IMR-90 (cell line): ENCODE data around the gene THEMIS2. TPM values are rescaled to one million over a fixed set of nuclear protein-coding genes. Genes with fewer than 3 reads are reported as not detected.

Source experiments
- ATAC-seq: fragments of 200-7000 bp; cut with Tn5 transposase; 2 replicates; pipeline ENCODE4 v1.9.1; 2020; ENCODE audit warnings: low read depth, mild to moderate bottlenecking, moderate library complexity
- BruUV-seq: library from RNA; stranded (reverse); fragments of 400-500 nt; replicated peaks from 2 replicates; lab custom pipeline; 2021; lab: Mats Ljungman, UMichigan
- CTCF ChIA-PET: fragments of 300-600 bp; formaldehyde crosslinking; extraction: SDS; loops from one replicate; lab custom pipeline; 2021; ENCODE audit warnings: antibody characterized with exemption; lab: Yijun Ruan, JAX
- POLR2A ChIA-PET: fragments of 300-600 bp; sonication (Branson Sonifier 250); formaldehyde crosslinking; loops from one replicate; lab custom pipeline; 2022; ENCODE audit warnings: antibody characterized with exemption; ENCODE audit not compliant: unreplicated experiment; lab: Charles Lee
- DNase-seq: peaks from one replicate; pipeline ENCODE4 v3.0.0; 2013
- H2AFZ ChIP-seq: replicated peaks from 2 replicates; pipeline ENCODE3; 2013; ENCODE audit warnings: low read length, mild to moderate bottlenecking; ENCODE audit not compliant: poor library complexity
- H2AK5ac ChIP-seq: 2 replicates; pipeline ENCODE4 v1.6.1; 2013; ENCODE audit warnings: low read depth, low read length, inconsistent platforms
- H2AK9ac ChIP-seq: replicated peaks from 2 replicates; pipeline ENCODE3; 2013; ENCODE audit warnings: mild to moderate bottlenecking, low read depth, low read length, moderate library complexity; ENCODE audit not compliant: poor library complexity
- H2BK120ac ChIP-seq: 2 replicates; pipeline ENCODE4 v1.6.1; 2013; ENCODE audit warnings: low read depth, low read length, inconsistent platforms
- H2BK15ac ChIP-seq: 3 replicates; pipeline ENCODE4 v1.6.1; 2013; ENCODE audit warnings: low read depth, low read length, inconsistent platforms
- H2BK20ac ChIP-seq: 2 replicates; pipeline ENCODE4 v1.6.1; 2013; ENCODE audit warnings: low read depth, mild to moderate bottlenecking, inconsistent platforms, low read length, moderate library complexity
- H2BK5ac ChIP-seq: 2 replicates; pipeline ENCODE4 v1.6.1; 2013; ENCODE audit warnings: mild to moderate bottlenecking, low read depth, low read length, inconsistent platforms; ENCODE audit not compliant: poor library complexity, severe bottlenecking
- H3K14ac ChIP-seq: replicated peaks from 2 replicates; pipeline ENCODE4 v1.6.1; 2013; ENCODE audit warnings: low read depth, low read length, inconsistent platforms
- H3K18ac ChIP-seq: 2 replicates; pipeline ENCODE4 v1.6.1; 2013; ENCODE audit warnings: low read depth, low read length, control low read depth
- H3K23ac ChIP-seq: 2 replicates; pipeline ENCODE4 v1.6.1; 2013; ENCODE audit warnings: low read depth, low read length, inconsistent platforms
- H3K27ac ChIP-seq: 2 replicates; pipeline ENCODE4 v1.5.1; 2013; ENCODE audit warnings: mild to moderate bottlenecking, control low read depth, low read length; ENCODE audit not compliant: insufficient read depth
- H3K27me3 ChIP-seq: 2 replicates; pipeline ENCODE4 v1.6.1; 2013; ENCODE audit warnings: low read length; ENCODE audit not compliant: control insufficient read depth, insufficient read depth
- H3K36me3 ChIP-seq: 2 replicates; pipeline ENCODE4 v1.6.1; 2013; ENCODE audit warnings: low read length, mixed read lengths; ENCODE audit not compliant: control insufficient read depth, insufficient read depth
- H3K4ac ChIP-seq: 2 replicates; pipeline ENCODE4 v1.6.1; 2013; ENCODE audit warnings: low read depth, low read length, inconsistent platforms
- H3K4me1 ChIP-seq: 2 replicates; pipeline ENCODE4 v1.6.1; 2013; ENCODE audit warnings: low read length, mixed read lengths; ENCODE audit not compliant: control insufficient read depth, insufficient read depth
- H3K4me2 ChIP-seq: 2 replicates; pipeline ENCODE4 v1.6.1; 2013; ENCODE audit warnings: low read depth, mild to moderate bottlenecking, control low read depth, low read length, moderate library complexity
- H3K4me3 ChIP-seq: 2 replicates; pipeline ENCODE4 v1.5.1; 2013; ENCODE audit warnings: low read depth, mild to moderate bottlenecking, control low read depth, low read length, moderate library complexity; ENCODE audit not compliant: insufficient read depth
- H3K56ac ChIP-seq: 2 replicates; pipeline ENCODE4 v1.6.1; 2013; ENCODE audit warnings: low read length, inconsistent platforms; ENCODE audit not compliant: insufficient read depth; ENCODE audit errors: extremely low read depth
- H3K79me1 ChIP-seq, 2 experiments: 2 replicates each; pipeline ENCODE4 v1.6.1; 2013; ENCODE audit warnings: low read length in 2 of 2, inconsistent platforms in 1 of 2, low read depth in 1 of 2
- H3K9ac ChIP-seq: 2 replicates; pipeline ENCODE4 v1.6.1; 2013; ENCODE audit warnings: low read depth, low read length, control low read depth
- H3K9me1 ChIP-seq: 2 replicates; pipeline ENCODE4 v1.6.1; 2013; ENCODE audit warnings: low read length, inconsistent platforms; ENCODE audit not compliant: insufficient read depth
- H3K9me3 ChIP-seq: 2 replicates; pipeline ENCODE4 v1.6.1; 2013; ENCODE audit warnings: low read length; ENCODE audit not compliant: control insufficient read depth, insufficient read depth
- H4K20me1 ChIP-seq: 2 replicates; pipeline ENCODE4 v1.6.1; 2013; ENCODE audit warnings: low read length, inconsistent platforms; ENCODE audit not compliant: insufficient read depth
- H4K5ac ChIP-seq: 2 replicates; pipeline ENCODE4 v1.6.1; 2013; ENCODE audit warnings: mild to moderate bottlenecking, low read depth, low read length, control low read depth
- H4K8ac ChIP-seq, 2 experiments: 2 replicates each; pipeline ENCODE4 v1.6.1; 2013; ENCODE audit warnings: low read depth in 2 of 2, low read length in 2 of 2, control low read depth in 1 of 2, inconsistent platforms in 1 of 2
- H4K91ac ChIP-seq: 2 replicates; pipeline ENCODE4 v1.6.1; 2013; ENCODE audit warnings: low read depth, low read length, inconsistent platforms; ENCODE audit not compliant: insufficient read depth
- CEBPB ChIP-seq: IDR thresholded peaks from 2 replicates; pipeline ENCODE4 v1.6.1; 2012; ENCODE audit warnings: low read depth, low read length, improper control_type of control experiment
- CHD1 ChIP-seq: IDR thresholded peaks from 2 replicates; pipeline ENCODE4 v1.6.1; 2012; ENCODE audit warnings: low read depth, low read length, improper control_type of control experiment
- ELK1 ChIP-seq: fragments of 150-350 bp; IDR thresholded peaks from 2 replicates; pipeline ENCODE4 v1.6.1; 2016; ENCODE audit warnings: low read depth, mild to moderate bottlenecking, low read length, moderate library complexity, borderline replicate concordance
- MAFK ChIP-seq: IDR thresholded peaks from 2 replicates; pipeline ENCODE4 v1.6.1; 2012; ENCODE audit warnings: low read depth, low read length, improper control_type of control experiment
- MXI1 ChIP-seq: IDR thresholded peaks from 2 replicates; pipeline ENCODE4 v1.6.1; 2012; ENCODE audit warnings: low read depth, mild to moderate bottlenecking, low read length, moderate library complexity, borderline replicate concordance
- RCOR1 ChIP-seq: IDR thresholded peaks from 2 replicates; pipeline ENCODE4 v1.6.1; 2012; ENCODE audit warnings: mild to moderate bottlenecking, low read length, improper control_type of control experiment; ENCODE audit not compliant: insufficient replicate concordance
- RFX5 ChIP-seq: IDR thresholded peaks from 2 replicates; pipeline ENCODE4 v1.8.0; 2012; ENCODE audit warnings: low read depth, mild to moderate bottlenecking, low read length, moderate library complexity
- SMC3 ChIP-seq: fragments of 150-350 bp; IDR thresholded peaks from 2 replicates; pipeline ENCODE4 v1.6.1; 2016; ENCODE audit warnings: low read depth, mild to moderate bottlenecking, antibody characterized with exemption, low read length, moderate library complexity
- WGBS, 2 experiments: methylation state at CpG; one replicate each; pipeline versions ENCODE4 v1.1.5 to v1.1.7; 2013; ENCODE audit warnings: missing lambda C conversion rate in 2 of 2; ENCODE audit not compliant: insufficient read length in 1 of 2; ENCODE audit errors: extremely low coverage in 2 of 2; 5-methylcytosine and 5-hydroxymethylcytosine counted together
- dilution Hi-C: fragments of 300-500 bp; cut with HindIII; formaldehyde crosslinking; loops from one replicate; pipeline ENCODE4 v1.14.3; 2018; ENCODE audit warnings: low sequenced_read_pairs; ENCODE audit not compliant: unreplicated experiment
- in situ Hi-C: fragments of 300-500 bp; cut with MboI; formaldehyde crosslinking; loops from 3 replicates; pipeline ENCODE4 v1.14.3; 2019; ENCODE audit warnings: low sequenced_read_pairs, inconsistent platforms, mixed read lengths
- intact Hi-C: fragments of 100-400 bp; cut with micrococcal nuclease; formaldehyde crosslinking; loops from 2 replicates; pipeline ENCODE4 v1.10.0; 2022
- polyA plus RNA-seq, 3 experiments: library from polyadenylated mRNA; depleted of rRNA; stranded (reverse); fragments of >200 nt; gene quantifications; 2 replicates each; pipeline ENCODE4 v1.2.3, GENCODE V29; 2012; ENCODE audit warnings: low replicate concordance in 1 of 3
- total RNA-seq: library from RNA; depleted of rRNA; stranded (reverse); fragments of >200 nt; gene quantifications from 2 replicates; pipeline ENCODE4 v1.2.3, GENCODE V29; 2012
- TF ChIP-seq, protein P1 (sequence below): fragments of 150-350 bp; IDR thresholded peaks from 2 replicates; pipeline ENCODE4 v1.6.1; 2017; ENCODE audit warnings: mild to moderate bottlenecking, antibody characterized with exemption, low read length, low read depth

The THEMIS2 gene
- total and polyA plus RNA-seq, 2 of the 4 experiments (the other 2 are of a cell fraction) = 4.5 to 5.0 TPM

GRCh38 chr1:27849951-27850350 is 22.4 kb upstream of the THEMIS2 start:
- no peak overlapping the region for H3K23ac ChIP-seq
- BruUV-seq = no TSS peak
- H3K14ac ChIP-seq = no peak overlapping the region
- H2BK20ac ChIP-seq = no peak overlapping the region
- H3K27ac ChIP-seq = no peak overlapping the region
- H2BK15ac ChIP-seq = no peak overlapping the region
- DNase-seq (no peak), ATAC-seq (no peak)
- CTCF ChIA-PET = no interaction called here
- peaks cover 41% of the 10 kb centered on the region for H3K36me3 ChIP-seq
- H2AK9ac ChIP-seq = no peak overlapping the region
- no peak overlapping the region for H3K4me3 ChIP-seq
- H4K5ac ChIP-seq = no peak overlapping the region
- dilution Hi-C loops (no loop called here), intact Hi-C loops (loop anchor here (10.0 kb wide), 1 partner anchor 355 kb away; no protein-coding TSS in a partner anchor), in situ Hi-C loops (loop anchor here (25.0 kb wide), 1 partner anchor 362 kb away; no protein-coding TSS in a partner anchor)
- TF ChIP-seq CEBPB (no peak), MXI1 (no peak), MAFK (no peak), SMC3 (no peak), CHD1 (no peak), RFX5 (no peak), RCOR1 (no peak), ELK1 (no peak)
- TF ChIP-seq, protein P1, sequence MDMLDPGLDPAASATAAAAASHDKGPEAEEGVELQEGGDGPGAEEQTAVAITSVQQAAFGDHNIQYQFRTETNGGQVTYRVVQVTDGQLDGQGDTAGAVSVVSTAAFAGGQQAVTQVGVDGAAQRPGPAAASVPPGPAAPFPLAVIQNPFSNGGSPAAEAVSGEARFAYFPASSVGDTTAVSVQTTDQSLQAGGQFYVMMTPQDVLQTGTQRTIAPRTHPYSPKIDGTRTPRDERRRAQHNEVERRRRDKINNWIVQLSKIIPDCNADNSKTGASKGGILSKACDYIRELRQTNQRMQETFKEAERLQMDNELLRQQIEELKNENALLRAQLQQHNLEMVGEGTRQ = no peak
- H3K56ac ChIP-seq = no peak overlapping the region
- no peak overlapping the region for H2BK5ac ChIP-seq
- no peak overlapping the region for H3K4me2 ChIP-seq
- H3K27me3 ChIP-seq = no peaks in the 10 kb centered on the region
- no peak overlapping the region for H3K18ac ChIP-seq
- 100% methylated on average over 3 of the region's 7 CpGs; no CpG with 5 or more reads in 1 of the 2 experiments for WGBS, 2 experiments
- peaks cover 10 to 12% of the 10 kb centered on the region in 2 experiments; a peak in 3 of 4 replicates for H3K79me1 ChIP-seq
- H3K4ac ChIP-seq = no peak overlapping the region
- H4K8ac ChIP-seq = no peak overlapping the region
- no peaks in the 10 kb centered on the region for H3K4me1 ChIP-seq
- no peak overlapping the region for H4K91ac ChIP-seq
- H4K20me1 ChIP-seq = 0 out of 2 replicates have a peak, but pooled peaks cover 3% of the 10 kb centered on the region
- no peak overlapping the region for H2AK5ac ChIP-seq
- H2AFZ ChIP-seq = no peak overlapping the region
- no peaks in the 10 kb centered on the region for H3K9me1 ChIP-seq
- no peaks in the 10 kb centered on the region for H3K9me3 ChIP-seq
- POLR2A ChIA-PET = no interaction called here
- no peak overlapping the region for H2BK120ac ChIP-seq
- H3K9ac ChIP-seq = no peak overlapping the region
